A673 (cell line): ENCODE measurements around the gene DCLK2. TPM values are rescaled to one million over a fixed set of nuclear protein-coding genes. Genes with fewer than 3 reads are reported as not detected.
A peak's percentile ranks its signal among the peaks of the same experiment; 100 is the strongest.

Experiments
- BruUV-seq: library from RNA; stranded (reverse); fragments of 400-500 nt; replicated peaks from 2 replicates; lab custom pipeline; 2021; lab: Mats Ljungman, UMichigan
- CTCF ChIA-PET: fragments of 300-600 bp; sonication (Branson Sonifier 250); formaldehyde crosslinking; loops from one replicate; lab custom pipeline; 2022; ENCODE audit warnings: antibody characterized with exemption; lab: Charles Lee
- POLR2A ChIA-PET: fragments of 300-600 bp; sonication (Branson Sonifier 250); formaldehyde crosslinking; loops from one replicate; lab custom pipeline; 2022; ENCODE audit warnings: antibody characterized with exemption; ENCODE audit not compliant: low non-redundant PET; lab: Charles Lee
- DNase-seq: peaks from one replicate; pipeline ENCODE4 v3.0.0-alpha.2; 2015; ENCODE audit warnings: low spot score
- H3K27ac ChIP-seq: fragments of 200-600 bp; sonication (generic); 2 replicates; pipeline ENCODE4 v1.5.1; 2016; ENCODE audit warnings: mixed run types, low read depth, mild to moderate bottlenecking, mixed read lengths, antibody characterized with exemption, low read length; ENCODE audit not compliant: poor library complexity, severe bottlenecking
- H3K27me3 ChIP-seq: fragments of 200-600 bp; sonication (generic); replicated peaks from 2 replicates; pipeline ENCODE4 v1.6.1; 2017; ENCODE audit warnings: mixed run types, low read depth, mild to moderate bottlenecking, mixed read lengths, antibody characterized with exemption, low read length; ENCODE audit not compliant: insufficient read depth, poor library complexity
- H3K36me3 ChIP-seq: fragments of 200-600 bp; sonication (generic); 2 replicates; pipeline ENCODE4 v1.6.1; 2016; ENCODE audit warnings: mixed run types, mild to moderate bottlenecking, mixed read lengths, antibody characterized with exemption, low read length; ENCODE audit not compliant: insufficient read depth, poor library complexity, severe bottlenecking
- H3K4me1 ChIP-seq: fragments of 200-600 bp; sonication (generic); 2 replicates; pipeline ENCODE4 v1.6.1; 2017; ENCODE audit warnings: mixed run types, mild to moderate bottlenecking, mixed read lengths, antibody characterized with exemption, low read length; ENCODE audit not compliant: insufficient read depth, poor library complexity, severe bottlenecking
- H3K4me3 ChIP-seq: fragments of 200-600 bp; sonication (generic); 2 replicates; pipeline ENCODE4 v1.5.1; 2016; ENCODE audit warnings: low read depth, mixed run types, mild to moderate bottlenecking, mixed read lengths, low read length; ENCODE audit not compliant: poor library complexity, severe bottlenecking
- H3K9me3 ChIP-seq: fragments of 200-600 bp; sonication (generic); 2 replicates; pipeline ENCODE4 v1.6.1; 2016; ENCODE audit warnings: mixed run types, low read depth, mild to moderate bottlenecking, mixed read lengths, antibody characterized with exemption, low read length; ENCODE audit not compliant: poor library complexity, severe bottlenecking
- EZH2 ChIP-seq: fragments of 200-600 bp; sonication (generic); IDR thresholded peaks from 2 replicates; pipeline ENCODE4 v1.6.1; 2017; ENCODE audit warnings: borderline replicate concordance, low read depth, mild to moderate bottlenecking, mixed read lengths, antibody characterized with exemption, low read length; ENCODE audit not compliant: poor library complexity, severe bottlenecking
- intact Hi-C: fragments of 100-400 bp; cut with micrococcal nuclease; formaldehyde crosslinking; loops from one replicate; pipeline ENCODE4 v1.10.0; 2022; ENCODE audit not compliant: unreplicated experiment
- total RNA-seq: library from RNA; stranded (reverse); gene quantifications from 2 replicates; pipeline ENCODE4 v1.2.3, GENCODE V29; 2021
- TF ChIP-seq, protein P1 (sequence below): fragments of 300-800, 200-600 bp; sonication (generic); conservative IDR thresholded peaks from 2 replicates; pipeline ENCODE4 v1.5.1; 2017; ENCODE audit warnings: low read depth, mild to moderate bottlenecking, antibody characterized with exemption, low read length, moderate library complexity, mixed read lengths

DCLK2 gene
- total RNA-seq, 1 experiment from 2014 or later: 4.9 TPM

DNA sequence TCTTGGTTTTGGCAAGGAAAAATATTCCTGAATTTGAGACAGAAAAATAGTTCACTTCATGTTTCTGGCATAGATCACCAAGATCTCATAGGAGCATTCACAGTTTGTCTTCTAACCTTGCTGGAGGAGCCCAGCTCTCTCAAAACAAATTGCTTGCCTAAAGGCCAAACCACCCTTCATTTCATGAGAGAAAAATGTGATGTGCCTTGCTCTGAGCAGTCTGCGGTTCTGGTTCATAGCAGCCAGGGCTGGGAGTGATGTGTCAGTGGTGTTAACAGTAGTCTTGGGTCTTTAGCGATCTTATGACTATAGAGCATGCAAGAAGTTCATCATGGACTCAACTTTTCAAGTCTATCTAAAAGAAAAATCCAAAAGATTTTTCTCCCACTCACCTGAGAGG, 183.3 kb downstream of the DCLK2 start:
- TF ChIP-seq, protein P1, sequence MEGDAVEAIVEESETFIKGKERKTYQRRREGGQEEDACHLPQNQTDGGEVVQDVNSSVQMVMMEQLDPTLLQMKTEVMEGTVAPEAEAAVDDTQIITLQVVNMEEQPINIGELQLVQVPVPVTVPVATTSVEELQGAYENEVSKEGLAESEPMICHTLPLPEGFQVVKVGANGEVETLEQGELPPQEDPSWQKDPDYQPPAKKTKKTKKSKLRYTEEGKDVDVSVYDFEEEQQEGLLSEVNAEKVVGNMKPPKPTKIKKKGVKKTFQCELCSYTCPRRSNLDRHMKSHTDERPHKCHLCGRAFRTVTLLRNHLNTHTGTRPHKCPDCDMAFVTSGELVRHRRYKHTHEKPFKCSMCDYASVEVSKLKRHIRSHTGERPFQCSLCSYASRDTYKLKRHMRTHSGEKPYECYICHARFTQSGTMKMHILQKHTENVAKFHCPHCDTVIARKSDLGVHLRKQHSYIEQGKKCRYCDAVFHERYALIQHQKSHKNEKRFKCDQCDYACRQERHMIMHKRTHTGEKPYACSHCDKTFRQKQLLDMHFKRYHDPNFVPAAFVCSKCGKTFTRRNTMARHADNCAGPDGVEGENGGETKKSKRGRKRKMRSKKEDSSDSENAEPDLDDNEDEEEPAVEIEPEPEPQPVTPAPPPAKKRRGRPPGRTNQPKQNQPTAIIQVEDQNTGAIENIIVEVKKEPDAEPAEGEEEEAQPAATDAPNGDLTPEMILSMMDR: no peak
- TF ChIP-seq EZH2: no peak
- CTCF ChIA-PET: no interaction called here
- no peaks in the 10 kb centered on the region for H3K9me3 ChIP-seq
- POLR2A ChIA-PET: no interaction called here
- intact Hi-C loops: no loop called here
- BruUV-seq: no TSS peak
- H3K27ac ChIP-seq: no peak overlapping the region
- DNase-seq: no peak
- H3K4me3 ChIP-seq: no peak overlapping the region
- no peaks in the 10 kb centered on the region for H3K27me3 ChIP-seq
- H3K4me1 ChIP-seq: peaks cover 5% of the 10 kb centered on the region
- H3K36me3 ChIP-seq: no peaks in the 10 kb centered on the region

DNA sequence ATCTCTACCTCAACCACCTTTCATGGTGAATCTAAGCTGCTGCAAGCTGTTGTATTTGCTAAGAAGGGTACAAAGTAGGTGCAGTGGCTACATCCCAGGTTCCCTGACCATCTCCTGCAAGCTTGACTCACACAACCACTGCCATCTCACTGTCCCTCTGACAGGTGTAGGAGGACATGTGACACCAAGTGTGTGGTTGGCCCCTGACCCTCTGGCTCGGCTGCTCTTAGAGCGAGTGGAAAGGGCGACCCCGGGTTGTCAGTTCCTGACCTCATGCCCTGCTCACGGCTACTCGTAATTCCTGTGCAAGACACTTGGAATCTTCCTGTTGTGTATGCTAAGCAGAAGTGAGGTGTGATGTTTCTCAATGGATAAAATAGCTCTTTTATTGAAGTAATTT, 184.4 kb downstream of the DCLK2 start:
- H3K9me3 ChIP-seq: no peaks in the 10 kb centered on the region
- intact Hi-C loops: no loop called here
- no peak for TF ChIP-seq EZH2
- TF ChIP-seq, protein P1: no peak
- BruUV-seq: no TSS peak
- CTCF ChIA-PET: no interaction called here
- POLR2A ChIA-PET: no interaction called here
- H3K27me3 ChIP-seq: no peaks in the 10 kb centered on the region
- H3K27ac ChIP-seq: no peak overlapping the region
- peaks cover 5% of the 10 kb centered on the region for H3K4me1 ChIP-seq
- no peak overlapping the region for H3K4me3 ChIP-seq
- H3K36me3 ChIP-seq: no peaks in the 10 kb centered on the region
- DNase-seq: no peak

- TSS peak; percentile 74 for BruUV-seq
- no peak for DNase-seq
- intact Hi-C loops: no loop called here
- H3K36me3 ChIP-seq: no peaks in the 10 kb centered on the region
- no peak for TF ChIP-seq EZH2
- TF ChIP-seq, protein P1: no peak
- H3K4me1 ChIP-seq: peaks cover 5% of the 10 kb centered on the region
- H3K9me3 ChIP-seq: no peaks in the 10 kb centered on the region
- no peak overlapping the region for H3K27ac ChIP-seq
- ChIA-PET POLR2A (no interaction called here), CTCF (no interaction called here)
- no peak overlapping the region for H3K4me3 ChIP-seq
- H3K27me3 ChIP-seq: no peaks in the 10 kb centered on the region
Observed at GRCh38 chr4:150264595-150265161, 186.4 kb downstream of the DCLK2 start.
